ENCODE data around the gene ADGRG3. TPM values are rescaled to one million over a fixed set of nuclear protein-coding genes. Genes with fewer than 3 reads are reported as not detected.
"Not testable (repeated sequence)": the region's sequence is repeated elsewhere in the genome, so short reads cannot be mapped to it uniquely, and the experiment has no call there.

Gene ADGRG3
- total RNA-seq, 1 donor from 2014 or later = 2.5 TPM

DNA sequence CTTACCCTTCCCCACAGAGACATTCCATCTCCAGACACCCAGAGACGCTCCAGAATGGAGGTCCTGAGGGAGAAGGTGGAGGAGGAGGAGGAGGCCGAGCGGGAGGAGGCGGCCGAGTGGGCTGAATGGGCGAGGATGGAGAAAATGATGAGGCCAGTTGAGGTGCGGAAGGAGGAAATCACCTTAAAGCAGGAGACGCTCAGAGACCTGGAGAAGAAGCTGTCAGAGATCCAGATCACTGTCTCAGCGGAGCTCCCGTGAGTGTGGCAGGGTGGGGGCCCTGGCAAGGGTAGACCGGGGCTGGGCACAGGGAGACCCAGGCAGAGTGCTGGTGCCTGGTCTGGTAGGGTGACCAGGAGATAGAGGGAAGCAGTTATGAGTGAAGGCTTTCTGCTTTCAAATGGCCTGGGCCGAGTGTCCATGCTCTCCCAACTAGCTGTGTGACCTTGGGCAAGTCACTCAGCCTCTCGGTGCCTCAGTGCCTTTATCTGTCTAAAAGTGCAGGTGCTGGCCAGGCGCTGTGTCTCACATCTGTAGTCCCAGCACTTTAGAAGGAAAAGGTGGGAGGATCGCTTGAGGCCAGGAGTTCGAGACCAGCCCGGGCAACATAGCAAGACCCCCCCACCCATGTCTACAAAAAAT, 29.9 kb downstream of the ADGRG3 start:
- DNase-seq = no peak

- DNase-seq = no peak
Observed at GRCh38 chr16:57698812-57699405, 30.8 kb downstream of the ADGRG3 start.

DNA sequence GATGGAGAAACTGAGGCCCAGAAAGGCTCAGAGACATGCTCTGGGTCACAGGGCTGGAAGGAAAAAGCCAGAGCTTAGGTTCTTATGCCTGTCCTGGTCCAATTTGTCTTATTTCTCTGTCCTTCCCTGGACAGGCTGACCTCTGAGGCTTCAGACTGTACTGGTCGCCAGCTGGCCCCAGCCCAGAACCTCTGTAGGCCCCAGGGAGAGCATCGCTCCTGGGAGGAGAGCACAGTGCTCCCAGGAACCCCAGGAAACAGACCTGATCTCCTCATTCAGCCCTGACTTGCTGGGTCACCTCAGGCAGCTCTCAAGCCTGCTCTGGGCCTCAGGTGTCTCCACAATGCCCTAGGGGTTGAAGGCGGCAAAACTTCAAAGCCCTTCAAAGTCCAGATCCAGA, 31.4 kb downstream of the ADGRG3 start:
- DNase-seq = no peak

DNA sequence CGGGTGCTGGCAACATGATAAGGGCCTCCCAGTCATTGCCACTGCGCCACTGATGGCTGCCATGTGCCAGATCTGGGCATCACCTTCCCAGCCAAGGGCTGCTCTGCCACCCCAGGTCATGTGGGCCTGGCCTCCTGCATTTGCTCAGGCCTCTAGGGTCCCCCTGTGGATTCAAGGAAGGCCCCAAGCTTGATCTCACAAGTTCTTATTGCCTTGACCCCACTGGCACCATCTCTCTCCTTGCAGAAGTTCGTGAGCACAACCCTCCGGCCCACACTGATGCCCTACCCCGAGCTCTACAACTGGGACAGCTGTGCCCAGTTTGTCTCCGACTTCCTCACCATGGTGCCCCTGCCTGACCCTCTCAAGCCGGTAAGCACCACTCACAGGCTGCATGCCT, 31.8 kb downstream of the ADGRG3 start:
- no peak for DNase-seq

DNA sequence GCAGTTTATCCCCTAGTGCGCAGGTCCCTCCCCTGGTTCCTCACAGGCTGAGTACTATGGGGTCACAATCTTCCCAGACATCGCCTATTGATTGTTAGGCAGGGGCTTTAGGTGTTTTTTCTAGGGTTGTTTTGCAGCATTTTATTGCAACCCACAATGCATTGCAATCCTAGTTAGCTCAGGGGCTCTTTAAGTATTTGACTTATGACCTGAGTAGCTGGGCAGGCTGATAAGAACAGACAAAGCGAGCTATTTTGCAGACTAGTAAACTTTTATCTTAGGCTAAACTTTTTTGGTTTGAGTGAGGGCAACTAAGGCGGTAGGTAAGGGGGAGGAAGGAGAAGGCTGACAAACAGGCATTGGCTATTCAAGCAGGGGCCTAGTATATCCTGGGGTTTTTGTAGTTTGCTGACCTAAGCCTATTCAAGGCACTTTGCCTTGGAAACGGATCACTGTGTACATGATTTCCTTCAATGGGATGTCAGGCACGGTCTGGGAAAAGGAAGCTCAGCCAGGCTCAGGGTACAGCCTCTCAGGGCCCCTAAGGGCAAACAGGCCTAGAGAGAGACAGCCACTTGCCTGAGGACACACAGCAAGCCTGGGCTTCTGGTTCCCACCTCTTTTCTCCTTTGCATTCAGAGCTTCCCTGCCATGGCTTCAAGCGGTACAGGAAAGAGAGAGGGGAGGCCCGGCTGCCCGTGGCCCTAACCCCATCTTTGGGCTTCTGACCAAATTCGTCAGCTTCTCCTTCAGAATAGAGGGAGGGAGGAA, 32.9 kb downstream of the ADGRG3 start:
- DNase-seq = no peak

DNA sequence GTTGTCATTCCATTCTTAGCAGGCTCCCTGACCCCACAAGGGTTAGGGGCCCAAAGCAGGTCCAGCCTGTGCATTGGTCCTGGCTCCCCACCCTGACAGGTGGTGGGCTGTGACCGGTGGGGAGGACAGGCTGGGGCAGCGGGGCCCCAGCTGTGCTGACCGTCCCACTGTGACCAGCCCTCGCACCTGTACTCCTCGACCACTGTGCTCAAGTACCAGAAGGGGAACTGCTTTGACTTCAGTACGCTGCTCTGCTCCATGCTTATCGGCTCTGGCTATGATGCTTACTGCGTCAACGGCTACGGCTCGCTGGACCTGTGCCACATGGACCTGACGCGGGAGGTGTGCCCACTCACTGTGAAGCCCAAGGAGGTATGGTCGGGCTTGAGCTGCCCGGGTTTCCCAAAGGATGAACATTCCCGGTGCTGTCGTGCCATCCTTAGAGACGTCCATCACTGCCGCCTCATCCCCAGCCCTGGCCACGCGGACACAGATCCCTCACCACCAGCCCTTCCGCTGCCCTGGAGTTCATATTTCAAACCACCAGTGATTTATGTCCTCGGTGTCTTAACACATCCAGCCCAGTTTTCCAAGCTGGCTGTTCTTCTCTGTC, 33.8 kb downstream of the ADGRG3 start:
- DNase-seq = no peak

GRCh38 chr16:57703416-57704010, 35.4 kb downstream of the ADGRG3 start:
- no peak for DNase-seq

DNA sequence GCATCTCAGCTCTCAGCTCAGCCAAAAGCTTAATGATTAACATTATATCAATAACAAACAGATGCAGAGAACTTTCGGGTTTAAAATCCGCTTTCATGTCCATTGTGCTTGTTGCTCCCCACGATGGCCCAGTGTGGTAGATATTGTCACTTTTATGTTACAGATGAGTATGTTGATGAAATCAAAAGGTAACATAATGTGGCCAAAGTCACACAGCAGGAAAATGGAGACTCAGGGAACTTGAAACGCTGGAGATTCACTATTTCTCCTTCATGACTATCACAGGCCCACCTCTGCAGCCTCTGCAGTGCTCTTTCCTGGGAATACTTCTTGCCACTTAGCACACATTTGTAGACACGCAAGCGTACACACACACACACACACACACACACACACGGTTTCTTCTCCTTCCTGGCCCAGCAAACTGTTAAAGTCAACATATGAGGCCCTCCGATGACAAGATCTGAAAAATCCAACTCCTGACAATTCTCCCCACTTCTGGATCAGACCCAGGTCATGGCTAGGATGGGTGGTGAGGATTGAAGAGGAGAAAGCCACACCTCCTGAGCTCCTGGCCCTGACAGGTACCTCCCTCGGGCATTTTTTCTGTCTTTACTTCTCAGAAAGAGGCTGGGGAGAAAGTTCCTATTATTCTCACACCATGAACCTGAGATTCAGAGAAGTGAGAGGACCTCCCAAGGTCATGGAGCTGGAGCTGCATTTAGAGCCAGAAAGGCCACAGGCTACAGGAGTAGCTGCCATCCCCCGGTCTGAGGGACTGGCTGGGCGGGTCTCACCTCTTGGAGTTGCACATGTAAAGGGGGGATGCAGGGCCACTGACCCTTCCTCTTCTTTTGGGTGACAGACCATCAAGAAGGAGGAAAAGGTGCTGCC, 36.2 kb downstream of the ADGRG3 start:
- no peak for DNase-seq

GRCh38 chr16:57704905-57705852, 37.1 kb downstream of the ADGRG3 start:
- no peak for DNase-seq

DNA sequence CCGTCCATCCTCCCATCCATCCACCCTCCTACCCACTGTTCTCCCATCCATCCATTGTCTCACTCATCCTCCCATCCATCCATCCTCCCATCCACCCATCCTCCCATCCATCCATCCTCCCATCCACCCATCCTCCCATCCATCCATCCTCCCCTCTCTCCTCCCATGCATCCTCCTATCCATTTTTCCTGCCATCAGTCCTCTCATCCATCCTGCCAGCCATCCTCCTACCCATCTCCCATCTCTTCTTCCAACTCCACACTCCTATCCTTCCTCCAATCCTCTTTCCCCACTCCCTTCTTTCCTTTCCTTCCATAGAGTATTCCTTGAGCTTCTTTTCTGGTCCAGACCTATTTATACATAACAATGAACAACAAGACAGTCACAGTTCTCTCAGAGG, 38.6 kb downstream of the ADGRG3 start:
- no peak for DNase-seq

DNA sequence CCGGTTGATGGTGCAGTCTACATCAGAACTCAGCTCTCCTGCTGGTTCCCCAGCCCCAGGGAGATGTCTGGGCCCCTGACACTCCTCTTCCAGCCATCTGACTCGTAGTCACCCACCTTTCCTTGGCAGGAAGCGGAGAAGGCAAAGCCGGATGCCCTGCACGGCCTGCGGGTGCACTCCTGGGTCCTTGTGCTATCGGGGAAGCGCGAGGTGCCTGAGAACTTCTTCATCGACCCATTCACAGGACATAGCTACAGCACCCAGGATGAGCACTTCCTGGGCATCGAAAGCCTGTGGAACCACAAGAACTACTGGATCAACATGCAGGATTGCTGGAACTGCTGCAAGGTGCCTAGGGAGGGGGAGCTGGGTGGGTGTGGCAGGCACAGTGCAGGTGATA, 39.2 kb downstream of the ADGRG3 start:
- no peak for DNase-seq

DNA sequence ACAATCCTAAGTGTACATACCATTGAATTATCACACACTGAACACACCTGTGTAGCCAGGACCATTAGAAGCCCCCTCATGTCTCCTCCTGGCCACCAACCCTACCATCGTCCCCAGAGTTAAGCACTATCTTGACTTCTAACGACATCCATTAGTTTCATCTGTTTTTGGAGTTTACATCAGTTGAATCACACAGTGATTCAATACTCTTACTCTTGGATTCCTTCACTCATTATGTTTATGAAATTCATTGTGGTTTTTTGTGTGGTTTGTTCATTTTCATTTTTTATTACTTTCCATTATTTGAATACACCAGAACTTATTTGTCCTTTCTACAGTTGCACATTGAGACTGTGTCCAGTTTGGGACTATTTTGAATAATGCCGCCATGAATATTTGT, 40.1 kb downstream of the ADGRG3 start:
- no peak for DNase-seq

DNA sequence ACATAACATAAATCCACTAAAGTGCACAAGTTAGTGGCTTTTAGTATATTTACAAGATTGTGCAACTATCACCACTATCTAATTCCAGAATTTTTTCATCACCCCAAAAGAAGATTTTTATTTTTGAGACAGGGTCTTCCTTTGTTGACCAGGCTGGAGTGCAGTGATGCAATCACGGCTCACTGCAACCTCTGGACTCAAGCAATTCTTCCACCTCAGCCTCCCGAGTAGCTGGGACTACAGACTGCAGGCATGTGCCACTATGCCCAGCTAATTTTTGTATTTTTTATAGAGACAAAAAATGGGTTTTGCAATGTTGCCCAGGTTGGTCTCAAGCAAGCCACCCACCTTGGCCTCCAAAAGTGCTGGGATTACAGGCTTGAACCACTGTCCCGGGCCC, 41.6 kb downstream of the ADGRG3 start:
- no peak for DNase-seq

DNA sequence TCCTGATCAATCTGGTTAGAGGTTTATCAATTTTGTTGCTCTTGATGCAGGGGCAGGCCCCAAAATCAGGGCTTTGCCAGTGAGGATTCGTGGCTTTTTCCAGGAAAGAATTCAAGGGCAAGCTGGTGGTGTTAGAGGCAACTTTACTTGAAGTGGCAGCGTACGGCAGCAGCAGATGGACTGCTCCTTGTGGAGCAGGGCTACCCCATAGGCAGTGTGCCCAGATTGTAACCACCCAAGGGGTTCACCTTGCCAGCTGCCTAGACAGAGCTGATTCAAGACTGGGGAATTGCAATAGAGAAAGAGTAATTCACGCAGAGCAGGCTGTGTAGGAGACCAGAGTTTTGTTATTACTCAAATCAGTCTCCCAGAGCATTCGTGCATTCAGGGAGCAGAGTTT, 43.2 kb downstream of the ADGRG3 start:
- no peak for DNase-seq

GRCh38 chr16:57711993-57712392, 43.9 kb downstream of the ADGRG3 start:
- no peak for DNase-seq

DNA sequence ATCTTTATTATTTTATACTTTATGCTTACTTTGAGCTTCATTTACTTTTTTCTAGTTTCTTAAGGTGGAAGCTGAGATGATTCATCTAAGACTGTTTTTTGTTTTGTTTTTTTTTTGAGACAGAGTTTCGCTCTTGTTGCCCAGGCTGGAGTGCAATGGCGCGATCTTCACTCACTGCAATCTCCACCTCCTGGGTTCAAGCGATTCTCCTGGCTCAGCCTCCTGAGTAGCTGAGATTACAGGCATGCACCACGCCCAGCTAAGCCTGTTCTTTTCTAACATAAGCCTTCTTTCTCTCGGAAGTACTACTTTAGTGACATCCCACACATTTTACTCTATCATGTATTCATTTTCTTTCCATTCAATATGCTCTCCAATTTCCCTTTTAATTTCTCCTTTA, 44.5 kb downstream of the ADGRG3 start:
- not testable (repeated sequence) for DNase-seq

GRCh38 chr16:57713596-57713995, 45.5 kb downstream of the ADGRG3 start:
- DNase-seq = no peak

- DNase-seq = no peak
Observed at GRCh38 chr16:57714047-57714446, 45.9 kb downstream of the ADGRG3 start.

DNA sequence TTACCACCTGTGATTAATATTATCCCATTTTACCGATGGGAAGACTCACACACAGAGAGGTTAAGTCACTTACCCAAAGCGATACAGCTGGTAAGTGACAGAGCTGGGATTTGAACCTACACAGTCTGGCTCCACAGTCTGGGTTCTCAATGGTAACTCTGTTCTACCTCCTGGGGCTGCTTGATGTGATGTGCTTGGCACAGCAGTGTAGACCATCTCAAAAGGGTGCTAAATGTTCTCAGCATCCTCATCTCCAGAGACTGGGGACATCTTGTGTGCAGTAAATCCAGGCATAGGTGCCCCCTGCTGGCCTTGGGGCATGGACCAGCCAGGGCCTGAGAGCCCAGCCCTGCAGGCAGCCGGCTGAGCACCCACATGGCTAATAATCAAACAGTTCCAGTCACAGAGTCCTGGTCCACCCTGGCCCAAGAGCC, 52.1 kb downstream of the ADGRG3 start:
- DNase-seq = no peak
